22Rv1 (cell line): Measurements from ENCODE around the gene SPRN.

Experiments
- CTCF ChIP-seq: fragments of 450-650 bp; IDR thresholded peaks from 2 replicates; pipeline ENCODE4 v1.5.1; 2017; ENCODE audit warnings: mild to moderate bottlenecking
- ZFX ChIP-seq: fragments of 450-650 bp; IDR thresholded peaks from 2 replicates; pipeline ENCODE4 v1.6.1; 2017; ENCODE audit warnings: antibody characterized with exemption, borderline replicate concordance

GRCh38 chr10:133375357-133376115 is 48.9 kb downstream of the SPRN start:
- no peak for TF ChIP-seq CTCF
- TF ChIP-seq ZFX: no peak
